RWPE2 (cell line): ENCODE results near the gene USF1.

Experiments
- ATAC-seq: fragments of 200-7000 bp; cut with Tn5 transposase; 3 replicates; pipeline ENCODE4 v1.9.1; 2021; ENCODE audit warnings: low read depth
- DNase-seq: peaks from one replicate; pipeline ENCODE4 v3.0.0-alpha.2; 2020; ENCODE audit warnings: low spot score
- H3K27ac ChIP-seq: fragments of 450-650 bp; 2 replicates; pipeline ENCODE4 v1.5.1; 2017; ENCODE audit warnings: mild to moderate bottlenecking; ENCODE audit not compliant: poor library complexity, severe bottlenecking
- H3K27me3 ChIP-seq: fragments of 250-450 bp; sonication (Bioruptor Pico); 2 replicates; pipeline ENCODE4 v1.5.1; 2021; ENCODE audit warnings: mild to moderate bottlenecking, moderate library complexity; ENCODE audit not compliant: insufficient read depth, poor library complexity, severe bottlenecking
- H3K36me3 ChIP-seq: fragments of 250-450 bp; sonication (Bioruptor Pico); 2 replicates; pipeline ENCODE4 v1.5.1; 2020; ENCODE audit warnings: low read depth, mild to moderate bottlenecking, moderate library complexity
- H3K4me1 ChIP-seq: fragments of 250-450 bp; sonication (Bioruptor Pico); 2 replicates; pipeline ENCODE4 v1.5.1; 2021; ENCODE audit warnings: mild to moderate bottlenecking, moderate library complexity; ENCODE audit not compliant: insufficient read depth, poor library complexity, severe bottlenecking
- H3K4me3 ChIP-seq: fragments of 250-450 bp; sonication (Bioruptor Pico); 2 replicates; pipeline ENCODE4 v1.5.1; 2021; ENCODE audit warnings: mild to moderate bottlenecking, moderate library complexity; ENCODE audit not compliant: severe bottlenecking
- H3K9me3 ChIP-seq: fragments of 250-450 bp; sonication (Bioruptor Pico); 2 replicates; pipeline ENCODE4 v1.5.1; 2021; ENCODE audit warnings: mild to moderate bottlenecking, moderate library complexity; ENCODE audit not compliant: severe bottlenecking
- TF ChIP-seq, protein P1 (sequence below): fragments of 450-650 bp; IDR thresholded peaks from one replicate; pipeline ENCODE4 v1.5.1; 2017; ENCODE audit warnings: mild to moderate bottlenecking, moderate library complexity; ENCODE audit not compliant: poor library complexity, severe bottlenecking

The USF1 gene

DNA sequence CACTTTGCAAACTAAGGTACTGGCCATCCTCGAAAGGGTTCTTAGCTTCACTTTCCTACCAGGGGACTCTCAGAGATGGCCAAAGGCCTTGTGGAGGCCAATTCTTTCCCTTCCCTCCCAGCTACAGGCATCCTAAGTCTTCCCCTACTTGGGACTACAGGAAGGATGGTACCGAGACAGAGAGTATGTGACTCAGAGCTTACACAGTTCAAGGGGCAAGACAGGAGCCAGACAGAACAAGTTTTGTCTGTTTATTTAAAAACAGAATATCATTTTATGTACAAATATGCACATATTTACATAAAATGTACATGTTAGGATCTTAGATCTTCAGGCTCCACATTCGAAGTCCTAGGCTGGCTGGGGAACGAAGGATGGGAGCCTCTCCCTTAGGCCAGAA lies 25.0 kb upstream of the USF1 start:
- Histone ChIP-seq H3K4me1 (peaks cover 18% of the 10 kb centered on the region), H3K9me3 (no peaks in the 10 kb centered on the region), H3K4me3 (no peak overlapping the region), H3K36me3 (no peaks in the 10 kb centered on the region), H3K27me3 (no peaks in the 10 kb centered on the region), H3K27ac (peak overlapping the region; percentile 20)
- ATAC-seq (no peak), DNase-seq (no peak)
- TF ChIP-seq, protein P1, sequence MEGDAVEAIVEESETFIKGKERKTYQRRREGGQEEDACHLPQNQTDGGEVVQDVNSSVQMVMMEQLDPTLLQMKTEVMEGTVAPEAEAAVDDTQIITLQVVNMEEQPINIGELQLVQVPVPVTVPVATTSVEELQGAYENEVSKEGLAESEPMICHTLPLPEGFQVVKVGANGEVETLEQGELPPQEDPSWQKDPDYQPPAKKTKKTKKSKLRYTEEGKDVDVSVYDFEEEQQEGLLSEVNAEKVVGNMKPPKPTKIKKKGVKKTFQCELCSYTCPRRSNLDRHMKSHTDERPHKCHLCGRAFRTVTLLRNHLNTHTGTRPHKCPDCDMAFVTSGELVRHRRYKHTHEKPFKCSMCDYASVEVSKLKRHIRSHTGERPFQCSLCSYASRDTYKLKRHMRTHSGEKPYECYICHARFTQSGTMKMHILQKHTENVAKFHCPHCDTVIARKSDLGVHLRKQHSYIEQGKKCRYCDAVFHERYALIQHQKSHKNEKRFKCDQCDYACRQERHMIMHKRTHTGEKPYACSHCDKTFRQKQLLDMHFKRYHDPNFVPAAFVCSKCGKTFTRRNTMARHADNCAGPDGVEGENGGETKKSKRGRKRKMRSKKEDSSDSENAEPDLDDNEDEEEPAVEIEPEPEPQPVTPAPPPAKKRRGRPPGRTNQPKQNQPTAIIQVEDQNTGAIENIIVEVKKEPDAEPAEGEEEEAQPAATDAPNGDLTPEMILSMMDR = no peak

DNA sequence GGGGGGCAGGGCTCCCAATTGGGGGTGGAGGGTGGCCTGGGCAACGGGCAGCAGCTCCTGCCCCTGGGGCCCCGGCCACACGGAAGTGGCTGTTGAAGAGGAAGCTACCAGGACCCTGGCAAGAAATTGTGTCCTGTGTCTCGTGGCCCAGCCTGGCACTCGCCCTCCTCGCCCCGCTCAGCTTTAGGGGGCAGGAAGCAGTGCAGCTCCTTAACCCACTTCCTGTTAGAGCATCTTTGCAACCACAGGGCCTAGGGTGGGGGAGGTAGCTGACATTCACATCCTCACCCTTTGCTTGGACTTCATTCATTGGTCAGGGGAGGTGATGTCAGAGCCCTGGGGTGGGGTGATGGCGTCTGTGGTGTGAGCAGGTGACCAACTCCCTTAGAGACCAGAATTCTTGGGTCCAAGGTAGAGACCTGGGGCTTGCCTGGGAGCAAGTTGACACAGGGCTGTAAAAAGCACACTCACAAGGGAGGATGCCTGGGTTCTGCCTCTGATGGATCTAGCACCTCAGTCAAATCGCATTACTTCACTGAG lies 24.0 kb upstream of the USF1 start, which contains the start of gene ARHGAP30:
ARHGAP30 (minus strand) TSS at position 161 of the 540 bp plus-strand sequence. CDS start 267 bp downstream, outside the sequence.
- ATAC-seq = no peak
- Histone ChIP-seq H3K36me3 (no peaks in the 10 kb centered on the region), H3K27me3 (no peaks in the 10 kb centered on the region), H3K4me3 (no peak within 1 kb of the TSS), H3K27ac (peak within 1 kb of the TSS; percentile 20), H3K9me3 (no peaks in the 10 kb centered on the region), H3K4me1 (peaks cover 12% of the 10 kb centered on the region)
- TF ChIP-seq, protein P1 = no peak
- DNase-seq = no peak

DNA sequence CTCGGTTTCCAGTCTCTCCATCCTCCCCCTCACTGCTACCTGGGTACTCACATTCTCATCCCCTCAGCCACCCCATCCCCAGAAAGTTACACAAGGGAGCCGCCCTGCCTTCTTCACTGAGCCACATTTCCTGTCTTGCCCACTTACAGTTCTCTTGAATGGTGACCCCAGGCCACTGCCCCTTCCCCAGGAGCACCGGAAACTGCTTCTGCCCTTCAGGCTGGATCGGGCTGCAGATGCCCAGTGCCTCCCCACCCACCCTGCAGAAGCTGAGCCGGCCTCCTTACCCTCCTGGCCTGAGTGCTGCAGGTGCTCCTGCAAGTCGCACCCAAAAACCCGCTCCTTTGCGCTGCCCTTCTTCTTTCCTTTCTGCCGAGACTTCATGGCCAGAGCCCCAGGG lies 23.5 kb upstream of the USF1 start:
- Histone ChIP-seq H3K4me1 (peaks cover 7% of the 10 kb centered on the region), H3K9me3 (no peaks in the 10 kb centered on the region), H3K27me3 (no peaks in the 10 kb centered on the region), H3K27ac (no peak overlapping the region), H3K4me3 (no peak overlapping the region), H3K36me3 (no peaks in the 10 kb centered on the region)
- ATAC-seq (no peak), DNase-seq (no peak)
- TF ChIP-seq, protein P1 = no peak

DNA sequence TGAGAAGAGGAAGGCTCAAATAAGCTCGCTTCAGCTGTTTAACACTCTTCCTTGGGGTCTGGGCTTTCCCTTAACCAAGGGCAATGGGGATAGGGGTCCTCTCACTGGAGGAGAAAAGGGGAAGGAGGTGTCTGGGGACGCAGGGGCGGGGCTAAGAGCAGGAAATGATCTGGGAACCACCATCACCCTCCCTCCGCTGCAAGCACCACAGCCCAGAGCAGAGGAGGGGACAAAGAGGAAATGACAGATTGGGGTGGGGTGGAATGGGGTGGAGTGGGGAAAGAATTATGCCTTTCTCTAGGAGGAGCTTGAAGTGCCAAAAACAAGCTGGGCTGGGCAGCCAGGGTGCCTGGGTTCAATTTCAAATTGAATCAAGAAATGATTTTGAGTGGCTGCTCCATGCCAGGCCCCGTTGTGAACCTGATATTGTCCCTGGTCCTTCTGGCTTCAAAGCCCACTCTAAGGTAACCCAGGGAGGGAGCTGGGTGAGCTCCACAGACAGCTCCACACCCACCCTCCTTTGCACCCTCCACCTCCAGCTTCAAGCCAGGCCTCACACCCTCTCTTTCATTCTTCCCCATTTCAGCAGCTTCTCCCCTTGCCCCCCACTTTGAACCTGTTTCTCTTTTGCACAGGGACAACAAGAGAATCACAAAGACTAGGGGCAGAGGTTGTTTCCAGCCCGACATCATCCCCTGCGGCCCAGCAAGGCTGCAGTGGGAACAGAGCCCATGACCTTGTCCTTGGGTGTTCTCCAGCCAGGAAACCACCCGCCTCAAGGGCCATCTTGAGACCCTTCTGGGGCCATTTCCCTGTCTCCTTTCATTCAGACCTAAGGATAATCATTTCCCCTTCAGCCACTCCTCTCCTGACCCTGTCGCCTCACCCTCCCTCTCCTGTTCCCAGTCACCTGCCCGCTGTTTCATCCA lies 22.8 kb upstream of the USF1 start:
- Histone ChIP-seq H3K4me1 (peaks cover under 1% of the 10 kb centered on the region), H3K36me3 (no peaks in the 10 kb centered on the region), H3K4me3 (no peak overlapping the region), H3K27me3 (no peaks in the 10 kb centered on the region), H3K27ac (no peak overlapping the region), H3K9me3 (no peaks in the 10 kb centered on the region)
- peak; percentile 27; the same call in 1 of the 3 replicates for ATAC-seq
- TF ChIP-seq, protein P1 = no peak
- DNase-seq = no peak
